Activated CD4-positive, alpha-beta T cell treated with anti-CD3 and anti-CD28 coated beads, Interleukin-2, Interleukin-6, amounts not matched to agents 100 ng/mL and 50 ng/mL, durations not matched to agents 16 hours and 8 hours (primary cell): Measurements from ENCODE around the gene RBBP8.

Source experiments
- DNase-seq: peaks from one replicate; pipeline ENCODE4 v3.0.0-alpha.2; 2020

The RBBP8 gene

GRCh38 chr18:23065234-23065806 is 132.2 kb downstream of the RBBP8 start:
- DNase-seq = no peak

- no peak for DNase-seq
Observed at GRCh38 chr18:23066060-23066459, 132.9 kb downstream of the RBBP8 start.

GRCh38 chr18:23066504-23067039 is 133.4 kb downstream of the RBBP8 start:
- no peak for DNase-seq

GRCh38 chr18:23067236-23067635 is 134.1 kb downstream of the RBBP8 start:
- no peak for DNase-seq

- DNase-seq = no peak
Observed at GRCh38 chr18:23068011-23068410, 134.9 kb downstream of the RBBP8 start.

- no peak for DNase-seq
Observed at GRCh38 chr18:23068570-23069310, 135.6 kb downstream of the RBBP8 start.

- no peak for DNase-seq
Observed at GRCh38 chr18:23069481-23069880, 136.4 kb downstream of the RBBP8 start.

GRCh38 chr18:23069898-23070297 is 136.8 kb downstream of the RBBP8 start:
- DNase-seq = no peak

GRCh38 chr18:23071285-23071684 is 138.2 kb downstream of the RBBP8 start:
- DNase-seq = peak; percentile 92

- DNase-seq = no peak
Observed at GRCh38 chr18:23072079-23072478, 139.0 kb downstream of the RBBP8 start.

- DNase-seq = no peak
Observed at GRCh38 chr18:23073996-23074606, 141.0 kb downstream of the RBBP8 start.
